ENCODE data around the gene SBF2. TPM values are rescaled to one million over a fixed set of nuclear protein-coding genes. Genes with fewer than 3 reads are reported as not detected.

Gene SBF2
- total and polyA plus RNA-seq, 2 of the 13 experiments (the other 11 are each of a cell fraction or from before 2014, with no cell fraction given): 24.0 to 45.8 TPM

GRCh38 chr11:10118865-10119264, 175.2 kb downstream of the SBF2 start:
- H3K4me3 ChIP-seq (replicated peaks in 1 of 3; ENCODE audit: insufficient read depth in 1 of 3, low read depth in 2 of 3, low read length in 3 of 3): no peak overlapping the region
- H3K4me1 ChIP-seq (ENCODE audit: insufficient read depth, low read length): peaks cover 19% of the 10 kb centered on the region
- intact Hi-C loops (cut with micrococcal nuclease; ENCODE audit: unreplicated experiment) (no loop called here), in situ Hi-C loops (cut with HindIII; ENCODE audit: extremely low pct_ligation_motif_present, low pct_unique_long_range_greater_than_20kb) (no loop called here)
- H3K79me2 ChIP-seq (ENCODE audit: insufficient read depth, low read length): no peaks in the 10 kb centered on the region
- no TSS peak for BruUV-seq (replicated peaks)
- H3K27ac ChIP-seq (ENCODE audit: extremely low read length, insufficient read depth, low read length): no peak overlapping the region
- ChIA-PET POLR2A (no interaction called here), CTCF (ENCODE audit: low intra/inter-chr PET ratio, low total read pairs) (no interaction called here)
- H3K9ac ChIP-seq (ENCODE audit: insufficient read depth, low read depth, low read length): no peak overlapping the region
- H2AFZ ChIP-seq (ENCODE audit: low read length): no peak overlapping the region
- FAIRE-seq (no peak), DNase-seq (ENCODE audit: low spot score) (no peak), ATAC-seq (no peak)
- 91% methylated on average over 1 of the region's 1 CpG for WGBS (ENCODE audit: low lambda C conversion rate)
- H3K9me3 ChIP-seq (ENCODE audit: low read length): no peaks in the 10 kb centered on the region
- H3K36me3 ChIP-seq (replicated peaks in 1 of 2; ENCODE audit: control insufficient read depth in 1 of 2, insufficient read depth in 2 of 2, low read length in 2 of 2): no peaks in the 10 kb centered on the region
- no peaks in the 10 kb centered on the region for H4K20me1 ChIP-seq (ENCODE audit: insufficient read depth, low read length)
- no peaks in the 10 kb centered on the region for H3K27me3 ChIP-seq (ENCODE audit: control insufficient read depth in 1 of 2, insufficient read depth in 2 of 2, low read length in 2 of 2)
- no peak overlapping the region for H3K4me2 ChIP-seq (ENCODE audit: low read depth, low read length)
- TF ChIP-seq ZNF816 (CRISPR knock-in tag; IDR thresholded peaks at IDR 0.05; ENCODE audit: borderline replicate concordance) (no peak), CSRNP1 (CRISPR knock-in tag; IDR thresholded peaks at IDR 0.05) (no peak), DPF2 (CRISPR knock-in tag; IDR thresholded peaks at IDR 0.05; ENCODE audit: borderline replicate concordance, low read depth) (no peak), CHD2 (IDR thresholded peaks at IDR 0.05; ENCODE audit: low read depth, low read length) (no peak), BCLAF1 (IDR thresholded peaks at IDR 0.05) (no peak), IKZF4 (CRISPR knock-in tag; IDR thresholded peaks at IDR 0.05; ENCODE audit: borderline replicate concordance, low read depth, not compliant biosample characterization) (no peak), ZBTB8A (CRISPR knock-in tag; IDR thresholded peaks at IDR 0.05; ENCODE audit: borderline replicate concordance, low read depth) (no peak), PRDM4 (CRISPR knock-in tag; IDR thresholded peaks at IDR 0.05; ENCODE audit: borderline replicate concordance) (no peak), TFE3 (CRISPR knock-in tag; IDR thresholded peaks at IDR 0.05) (no peak), EP300 (IDR thresholded peaks at IDR 0.05; ENCODE audit: low read depth in 2 of 2, low read length in 2 of 2) (no peak), EP300 (CRISPR knock-in tag; IDR thresholded peaks at IDR 0.05; ENCODE audit: borderline replicate concordance) (no peak), ZNF530 (CRISPR knock-in tag; IDR thresholded peaks at IDR 0.05; ENCODE audit: low read depth) (no peak), ZNF383 (CRISPR knock-in tag; IDR thresholded peaks at IDR 0.05; ENCODE audit: borderline replicate concordance) (no peak), TRAFD1 (CRISPR knock-in tag; IDR thresholded peaks at IDR 0.05; ENCODE audit: borderline replicate concordance) (no peak)
